Colonic mucosa (tissue), 4 donors: ENCODE results near the gene CCDC54. TPM values are rescaled to one million over a fixed set of nuclear protein-coding genes. Genes with fewer than 3 reads are reported as not detected.

Source experiments
- DNase-seq: peaks from one replicate; pipeline ENCODE4 v3.0.0-alpha.2; 2020
- H3K27ac ChIP-seq: fragments of 200-600 bp; one replicate; pipeline ENCODE4 v1.8.0; 2021
- H3K27me3 ChIP-seq: fragments of 200-600 bp; one replicate; pipeline ENCODE4 v1.8.0; 2021
- H3K36me3 ChIP-seq: fragments of 200-600 bp; one replicate; pipeline ENCODE4 v1.8.0; 2021
- H3K4me1 ChIP-seq: fragments of 200-600 bp; one replicate; pipeline ENCODE4 v1.8.0; 2021; ENCODE audit warnings: mild to moderate bottlenecking
- H3K4me3 ChIP-seq: fragments of 200-600 bp; one replicate; pipeline ENCODE4 v1.8.0; 2021
- H3K9ac ChIP-seq, 2 donors: one replicate each; pipeline ENCODE4 v1.7.0; 2013; ENCODE audit warnings: control low read depth in 2 of 2, low read depth in 2 of 2, low read length in 2 of 2
- H3K9me3 ChIP-seq: fragments of 200-600 bp; one replicate; pipeline ENCODE4 v1.8.0; 2021
- CTCF ChIP-seq: fragments of 200-600 bp; IDR thresholded peaks from one replicate; pipeline ENCODE4 v1.8.0; 2022; ENCODE audit warnings: antibody characterized with exemption, mild to moderate bottlenecking
- intact Hi-C: fragments of 100-400 bp; cut with DNase I; formaldehyde crosslinking; loops from one replicate; pipeline ENCODE4 v1.14.1; 2022
- total RNA-seq, 2 donors: library from RNA; stranded (reverse); fragmentation: NEBNext Ultra II Directional in 1 of 2; extraction: Animal tissue kit (Norgen Biotek cat#: 25700) in 1 of 2; gene quantifications; one replicate each; pipeline ENCODE4 v1.2.1, GENCODE V29; 2021
- donor health status: healthy.
- donor health status: DM: no; HTN: no; CAD: no.
- donor health status: DM: no; HTN: no; CAD: no.

Gene CCDC54
- total RNA-seq, 2 donors from 2014 or later = not detected

GRCh38 chr3:107373896-107374295, 3.3 kb upstream of the CCDC54 start:
- H3K9ac ChIP-seq = no peak overlapping the region
- TF ChIP-seq CTCF = no peak
- intact Hi-C loops = no loop called here

GRCh38 chr3:107375682-107376081, 1.6 kb upstream of the CCDC54 start:
- no peaks in the 10 kb centered on the region for H3K4me1 ChIP-seq
- no peak for TF ChIP-seq CTCF
- H3K27ac ChIP-seq = no peak overlapping the region
- H3K27me3 ChIP-seq = no peaks in the 10 kb centered on the region
- no peak overlapping the region for H3K4me3 ChIP-seq
- DNase-seq = no peak
- no peaks in the 10 kb centered on the region for H3K36me3 ChIP-seq
- no peak overlapping the region for H3K9ac ChIP-seq
- no peaks in the 10 kb centered on the region for H3K9me3 ChIP-seq
- intact Hi-C loops = no loop called here

More at GRCh38 chr3:107373896-107374295, 3.3 kb upstream of the CCDC54 start:
- no peaks in the 10 kb centered on the region for H3K4me1 ChIP-seq
- H3K4me3 ChIP-seq = no peak overlapping the region
- H3K27ac ChIP-seq = no peak overlapping the region
- no peaks in the 10 kb centered on the region for H3K27me3 ChIP-seq
- H3K36me3 ChIP-seq = no peaks in the 10 kb centered on the region
- H3K9me3 ChIP-seq = no peaks in the 10 kb centered on the region
- DNase-seq = no peak

GRCh38 chr3:107382631-107383030, 5.4 kb downstream of the CCDC54 start:
- Histone ChIP-seq H3K9ac (no peak overlapping the region), H3K27ac (no peak overlapping the region), H3K36me3 (no peaks in the 10 kb centered on the region), H3K27me3 (no peaks in the 10 kb centered on the region), H3K4me3 (no peak overlapping the region), H3K4me1 (no peaks in the 10 kb centered on the region), H3K9me3 (no peaks in the 10 kb centered on the region)
- intact Hi-C loops = no loop called here
- no peak for TF ChIP-seq CTCF
- no peak for DNase-seq

- Histone ChIP-seq H3K9ac (no peak overlapping the region), H3K9me3 (no peaks in the 10 kb centered on the region), H3K4me3 (no peak overlapping the region), H3K36me3 (no peaks in the 10 kb centered on the region), H3K4me1 (no peaks in the 10 kb centered on the region), H3K27me3 (no peaks in the 10 kb centered on the region), H3K27ac (no peak overlapping the region)
- intact Hi-C loops = no loop called here
- TF ChIP-seq CTCF = no peak
- no peak for DNase-seq
Observed at GRCh38 chr3:107384428-107384827, 7.2 kb downstream of the CCDC54 start.

- no peaks in the 10 kb centered on the region for H3K9me3 ChIP-seq
- no peak overlapping the region for H3K9ac ChIP-seq
- H3K27me3 ChIP-seq = no peaks in the 10 kb centered on the region
- no peak for DNase-seq
- no peak overlapping the region for H3K27ac ChIP-seq
- no peak overlapping the region for H3K4me3 ChIP-seq
- no peaks in the 10 kb centered on the region for H3K4me1 ChIP-seq
- intact Hi-C loops = no loop called here
- no peaks in the 10 kb centered on the region for H3K36me3 ChIP-seq
- TF ChIP-seq CTCF = no peak
Observed at GRCh38 chr3:107384907-107385306, 7.7 kb downstream of the CCDC54 start.

GRCh38 chr3:107387555-107387954, 10.3 kb downstream of the CCDC54 start:
- no peak overlapping the region for H3K27ac ChIP-seq
- no peaks in the 10 kb centered on the region for H3K4me1 ChIP-seq
- H3K36me3 ChIP-seq = no peaks in the 10 kb centered on the region
- no peak for DNase-seq
- intact Hi-C loops = no loop called here
- TF ChIP-seq CTCF = no peak
- H3K27me3 ChIP-seq = no peaks in the 10 kb centered on the region
- no peaks in the 10 kb centered on the region for H3K9me3 ChIP-seq
- H3K9ac ChIP-seq = no peak overlapping the region
- no peak overlapping the region for H3K4me3 ChIP-seq
